GM21825 (cell line): ENCODE measurements around the gene RBCK1.
"Not testable (repeated sequence)": the region's sequence is repeated elsewhere in the genome, so short reads cannot be mapped to it uniquely, and the experiment has no call there.

Experiments used
- ATAC-seq: cut with Tn5 transposase; IDR thresholded peaks from one replicate; pipeline ENCODE4 v1.9.1; 2021; ENCODE audit warnings: mild to moderate bottlenecking, moderate library complexity; ENCODE audit not compliant: unreplicated experiment

Gene RBCK1

DNA sequence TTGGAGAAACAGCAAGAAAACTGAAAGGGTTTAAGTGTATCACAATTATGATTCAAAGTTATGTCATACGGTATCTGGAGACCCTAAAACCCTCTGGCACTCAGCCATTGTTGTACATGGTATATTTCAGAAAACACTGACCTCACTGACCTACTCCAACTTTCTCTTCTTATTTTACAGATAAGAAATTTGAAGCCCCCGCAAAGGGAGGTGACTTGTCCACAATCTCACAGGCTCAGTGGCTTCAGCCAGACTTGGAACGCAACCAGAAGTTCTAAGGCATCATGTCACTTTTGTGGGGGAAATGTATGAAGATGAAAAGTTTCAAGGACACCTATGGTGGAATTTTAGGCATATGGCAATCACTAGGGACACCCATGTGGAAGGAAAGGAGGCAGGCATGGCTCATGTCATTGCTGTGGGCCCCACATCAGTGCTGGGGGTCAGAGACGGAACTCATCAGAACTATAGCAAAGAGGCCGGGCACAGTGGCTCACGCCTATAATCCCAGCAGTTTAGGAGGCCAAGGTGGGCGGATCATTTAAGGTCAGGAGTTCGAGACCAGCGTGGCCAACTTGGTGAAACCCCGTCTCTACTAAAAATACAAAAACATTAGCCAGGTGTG is 32.7 kb upstream of the RBCK1 start:
- ATAC-seq, result no peak

DNA sequence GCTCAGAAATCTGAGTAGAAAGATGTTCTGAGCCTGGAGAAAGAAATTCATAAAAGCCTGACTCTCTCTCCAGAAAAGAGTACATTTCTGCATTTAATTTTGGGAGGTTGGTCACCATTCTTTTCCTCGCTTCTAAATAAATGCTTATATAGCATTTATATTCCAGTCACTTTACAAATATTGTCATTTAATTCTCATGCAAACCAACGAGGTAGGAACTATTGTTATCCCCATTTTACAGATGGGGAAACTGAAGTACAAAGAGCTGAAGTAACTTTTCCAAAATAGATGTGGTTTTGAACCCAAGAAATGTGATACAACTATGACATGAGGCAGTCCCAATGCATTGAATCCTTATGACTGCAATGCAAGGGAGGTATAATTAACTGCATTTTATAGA is 32.0 kb upstream of the RBCK1 start:
- ATAC-seq, result no peak

DNA sequence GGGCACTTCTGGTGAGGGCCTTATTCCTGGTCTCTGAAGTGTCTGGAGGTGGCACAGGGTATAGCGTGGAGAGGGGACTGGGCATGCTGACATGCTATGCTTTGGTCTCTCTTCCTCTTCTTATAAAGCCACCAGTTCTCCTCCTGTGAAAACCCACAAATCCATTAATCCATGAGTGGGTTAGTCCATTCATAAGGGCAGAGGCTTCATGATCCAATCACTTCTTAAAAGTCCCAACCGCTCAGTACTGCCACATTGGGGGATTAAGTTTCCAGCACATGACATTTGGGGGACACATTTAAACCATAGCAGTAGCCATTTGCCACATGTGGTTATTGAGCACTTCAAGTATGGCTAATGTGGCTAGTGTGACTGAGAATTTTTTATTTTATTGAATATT is 31.3 kb upstream of the RBCK1 start:
- no peak for ATAC-seq

DNA sequence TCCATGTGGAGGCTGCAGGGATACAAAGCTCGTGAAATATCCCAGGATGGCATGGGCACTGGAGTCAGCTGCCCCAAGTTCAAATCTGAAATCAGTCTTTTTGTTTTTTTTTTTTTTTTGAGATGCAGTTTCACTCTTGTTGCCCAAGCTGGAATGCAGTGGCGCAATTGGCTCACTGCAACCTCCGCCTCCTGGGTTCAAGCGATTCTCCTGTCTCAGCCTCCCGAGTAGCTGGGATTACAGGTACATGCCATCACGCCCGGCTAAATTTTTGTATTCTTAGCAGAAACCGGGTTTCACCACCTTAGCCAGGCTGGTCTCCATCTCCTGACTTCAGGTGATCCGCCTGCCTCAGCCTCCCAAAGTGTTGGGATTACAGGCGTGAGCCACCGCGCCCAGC is 30.5 kb upstream of the RBCK1 start:
- not testable (repeated sequence) for ATAC-seq

DNA sequence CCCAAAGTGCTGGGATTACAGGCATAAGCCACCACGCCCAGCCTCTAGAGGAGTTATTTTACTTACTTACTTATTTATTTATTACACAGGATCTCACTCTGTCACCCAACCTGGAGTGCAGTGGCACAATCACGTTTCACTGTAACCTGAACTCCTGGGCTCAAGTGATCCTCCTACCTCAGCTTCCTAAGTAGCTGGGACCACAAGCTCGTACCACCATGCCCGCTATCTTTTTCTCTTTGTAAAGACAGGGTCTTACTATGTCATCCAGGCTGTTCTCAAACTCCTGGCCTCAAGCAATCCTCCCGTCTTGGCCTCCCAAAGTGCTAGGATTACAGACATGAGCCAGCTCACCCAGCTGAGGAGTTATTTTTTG is 29.1 kb upstream of the RBCK1 start:
- no peak for ATAC-seq

DNA sequence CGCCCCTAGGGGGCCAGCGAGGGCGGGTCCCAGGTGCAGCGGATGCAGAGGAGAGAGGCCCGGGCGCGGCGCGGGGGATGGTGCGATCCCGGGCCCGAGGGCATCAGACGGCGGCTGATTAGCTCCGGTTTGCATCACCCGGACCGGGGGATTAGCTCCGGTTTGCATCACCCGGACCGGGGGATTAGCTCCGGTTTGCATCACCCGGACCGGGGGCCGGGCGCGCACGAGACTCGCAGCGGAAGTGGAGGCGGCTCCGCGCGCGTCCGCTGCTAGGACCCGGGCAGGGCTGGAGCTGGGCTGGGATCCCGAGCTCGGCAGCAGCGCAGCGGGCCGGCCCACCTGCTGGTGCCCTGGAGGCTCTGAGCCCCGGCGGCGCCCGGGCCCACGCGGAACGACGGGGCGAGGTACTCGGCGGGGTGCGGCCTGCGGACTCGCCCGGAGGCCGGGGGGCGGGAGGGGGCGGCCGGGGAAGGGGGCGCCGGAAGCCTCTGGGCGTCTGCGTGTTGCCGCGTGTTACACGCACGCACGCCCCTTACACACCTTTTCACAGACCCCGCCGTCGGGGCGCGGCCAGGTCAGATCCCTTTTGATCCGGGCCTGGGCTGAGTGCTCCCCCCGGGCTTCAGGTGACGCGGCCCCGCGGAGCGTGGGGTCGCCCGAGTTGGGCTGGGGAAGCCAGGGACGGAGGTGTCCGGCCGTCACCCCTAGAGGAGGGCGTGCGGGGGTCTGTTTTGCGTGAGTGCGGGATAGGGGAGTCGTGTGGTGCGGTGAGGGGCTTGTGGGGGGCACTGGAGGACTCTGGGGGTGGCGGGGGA is 27.1 kb upstream of the RBCK1 start:
- ATAC-seq, result peak; percentile 52

DNA sequence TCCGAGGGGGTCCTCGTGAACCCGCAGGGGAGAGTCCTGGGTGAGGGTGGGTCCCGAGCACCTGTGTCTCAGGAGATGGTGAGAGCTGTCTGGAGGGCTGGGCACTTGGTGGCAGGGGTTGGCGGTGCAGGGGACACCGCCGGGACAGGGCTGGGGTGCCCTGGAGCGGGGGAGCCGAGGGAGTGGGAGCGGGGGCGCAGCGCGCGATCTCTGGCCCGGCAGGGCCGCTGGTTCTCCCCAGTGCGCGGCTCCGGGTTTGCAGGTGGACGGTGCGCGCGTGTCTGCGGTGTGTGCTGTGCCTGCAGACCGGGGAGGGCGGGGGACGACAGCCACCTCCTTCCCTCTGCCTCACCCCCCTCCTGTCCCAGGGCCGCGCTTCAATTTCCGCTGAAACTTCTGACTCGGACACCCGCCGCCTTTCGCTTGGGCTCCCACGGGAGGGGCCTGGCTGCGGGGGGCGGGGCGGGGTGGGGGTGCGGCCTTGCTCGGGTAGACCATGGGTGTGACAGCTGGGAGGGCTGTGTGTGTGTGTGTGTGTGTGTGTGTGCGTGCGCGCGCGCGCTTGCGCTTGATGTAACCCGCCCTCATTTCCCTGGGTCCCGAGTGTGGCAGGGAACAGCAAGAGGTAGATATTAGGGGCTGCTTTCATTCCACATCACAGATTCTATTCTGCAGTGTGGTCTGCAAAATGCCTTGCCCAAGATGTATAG is 26.4 kb upstream of the RBCK1 start:
- ATAC-seq, result peak; percentile 54

DNA sequence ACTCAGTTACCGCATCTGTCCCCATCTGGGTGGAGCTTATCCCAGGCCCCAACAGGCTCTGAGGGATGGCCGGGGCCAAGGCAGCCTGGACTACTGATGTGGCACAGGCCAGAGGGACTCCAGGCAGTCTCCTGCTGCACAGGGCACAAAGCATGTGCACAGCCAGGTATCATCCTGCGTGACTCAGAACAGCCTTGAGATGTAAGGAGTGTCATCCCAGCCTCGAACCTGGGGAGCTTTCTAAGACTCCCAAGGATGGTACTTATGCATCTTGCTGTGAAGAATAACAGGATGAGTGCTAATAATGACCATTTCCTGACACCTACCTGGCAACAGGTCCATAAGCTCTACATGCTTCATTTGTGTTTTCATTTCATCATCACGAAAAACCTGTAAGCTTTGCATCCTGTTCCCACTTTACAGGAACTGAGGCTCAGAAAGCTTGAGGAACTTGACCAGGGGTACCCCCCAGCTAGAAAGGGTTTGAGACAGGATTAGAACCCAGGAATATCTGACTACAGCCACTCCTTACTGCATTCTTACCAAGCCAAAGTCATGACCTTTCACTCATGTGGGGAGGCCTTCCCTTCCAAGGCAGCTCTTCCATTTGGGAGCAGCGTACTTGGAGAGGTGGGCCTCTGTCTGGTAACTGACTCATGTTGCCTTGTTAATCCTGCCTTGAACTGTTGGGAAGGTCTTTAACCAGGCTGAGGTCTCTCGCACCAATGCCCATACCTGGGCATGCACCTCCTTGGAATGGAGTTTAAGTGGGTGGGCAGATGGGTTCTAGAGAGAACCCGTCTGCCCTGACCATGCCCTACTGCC is 25.6 kb upstream of the RBCK1 start:
- ATAC-seq, result peak; percentile 2

DNA sequence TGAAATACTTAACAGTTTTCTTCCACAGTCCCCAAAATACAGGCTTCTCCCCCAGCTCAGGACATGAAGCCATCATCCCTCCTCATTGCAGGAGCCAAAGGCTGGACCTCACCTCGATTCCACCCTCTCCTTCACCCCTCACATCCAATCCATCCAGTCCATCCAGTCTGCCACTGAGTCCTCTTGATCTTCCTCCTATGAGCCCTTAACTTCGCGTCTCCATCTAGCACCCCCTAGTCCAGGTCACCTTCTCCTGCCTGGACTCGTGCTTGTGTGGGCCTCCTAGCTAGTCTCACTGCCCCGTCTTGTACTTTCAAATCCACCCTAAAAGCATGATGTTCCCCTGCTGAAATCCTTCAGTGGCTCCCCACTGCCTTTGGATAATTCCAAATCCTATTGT is 24.2 kb upstream of the RBCK1 start:
- no peak for ATAC-seq

DNA sequence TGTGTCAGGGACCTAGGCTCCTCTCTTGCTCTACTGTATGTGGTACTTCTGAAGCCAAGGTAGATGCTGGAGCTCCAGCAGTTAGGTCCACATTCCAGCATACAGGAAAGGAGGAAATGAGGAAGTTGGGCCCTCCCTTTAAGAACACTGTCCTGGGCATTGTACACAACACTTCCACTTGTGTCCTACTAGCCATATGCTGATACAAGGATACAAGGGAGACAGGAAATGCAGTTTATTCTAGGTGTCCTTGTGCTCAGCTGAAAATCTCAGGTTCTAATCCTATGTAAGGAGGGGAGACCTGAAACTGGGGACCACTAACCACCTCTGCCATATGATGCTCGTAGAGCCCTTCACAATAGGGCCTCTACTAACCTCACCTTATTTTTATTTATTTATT is 23.4 kb upstream of the RBCK1 start:
- ATAC-seq, result no peak

DNA sequence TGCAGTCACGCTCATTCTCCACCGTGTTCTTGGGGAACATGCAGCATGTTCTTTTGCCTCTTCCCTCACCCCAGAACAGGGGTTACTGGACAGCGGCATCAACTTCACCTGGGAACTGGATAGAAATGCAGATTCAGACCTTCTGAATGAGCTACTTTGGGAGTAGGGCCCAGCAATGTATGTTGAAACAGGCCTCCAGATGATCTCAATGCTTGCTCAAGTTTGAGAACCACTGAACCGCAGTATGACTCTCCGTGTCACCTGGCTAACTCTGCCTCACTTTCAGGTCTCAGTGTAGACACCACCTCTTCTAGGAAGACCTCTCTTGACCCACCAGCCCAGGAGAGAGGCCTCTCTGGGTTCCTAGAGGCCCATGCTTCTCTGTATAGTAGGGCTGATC is 22.7 kb upstream of the RBCK1 start:
- no peak for ATAC-seq

DNA sequence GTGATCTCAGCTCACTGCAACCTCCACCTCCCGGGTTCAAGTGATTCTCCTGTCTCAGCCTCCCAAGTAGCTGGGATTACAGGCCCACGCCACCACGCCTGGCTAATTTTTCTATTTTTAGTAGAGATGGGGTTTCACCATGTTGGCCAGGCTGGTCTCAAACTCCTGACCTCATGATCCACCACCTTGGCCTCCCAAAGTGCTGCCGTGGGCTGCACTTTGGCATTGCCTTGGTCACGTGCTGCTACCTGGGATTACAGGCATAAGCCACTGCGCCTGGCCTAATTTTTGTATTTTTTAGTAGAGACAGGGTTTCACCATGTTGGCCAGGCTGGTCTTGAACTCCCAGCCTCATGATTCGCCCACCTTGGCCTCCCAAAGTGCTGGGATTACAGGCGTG is 21.5 kb upstream of the RBCK1 start:
- ATAC-seq, result not testable (repeated sequence)

DNA sequence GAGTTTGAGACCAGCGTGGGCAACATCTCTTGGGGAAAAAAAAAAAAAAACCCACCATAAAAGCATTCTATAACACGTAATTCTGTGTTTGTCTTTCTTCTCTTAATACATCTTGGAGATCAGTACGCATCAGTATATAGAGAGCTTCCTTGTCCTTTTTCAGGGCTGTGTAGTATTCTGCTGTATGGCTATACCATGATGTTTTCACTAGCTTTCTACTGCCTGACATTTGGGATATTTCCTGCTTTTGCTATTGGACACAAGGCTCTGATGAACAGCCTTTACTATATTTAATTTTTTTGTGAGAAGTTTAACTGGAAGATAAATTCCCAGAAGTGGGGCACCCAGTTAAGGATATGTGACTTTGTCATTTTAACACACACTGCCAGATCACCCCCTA is 20.6 kb upstream of the RBCK1 start:
- ATAC-seq, result no peak

DNA sequence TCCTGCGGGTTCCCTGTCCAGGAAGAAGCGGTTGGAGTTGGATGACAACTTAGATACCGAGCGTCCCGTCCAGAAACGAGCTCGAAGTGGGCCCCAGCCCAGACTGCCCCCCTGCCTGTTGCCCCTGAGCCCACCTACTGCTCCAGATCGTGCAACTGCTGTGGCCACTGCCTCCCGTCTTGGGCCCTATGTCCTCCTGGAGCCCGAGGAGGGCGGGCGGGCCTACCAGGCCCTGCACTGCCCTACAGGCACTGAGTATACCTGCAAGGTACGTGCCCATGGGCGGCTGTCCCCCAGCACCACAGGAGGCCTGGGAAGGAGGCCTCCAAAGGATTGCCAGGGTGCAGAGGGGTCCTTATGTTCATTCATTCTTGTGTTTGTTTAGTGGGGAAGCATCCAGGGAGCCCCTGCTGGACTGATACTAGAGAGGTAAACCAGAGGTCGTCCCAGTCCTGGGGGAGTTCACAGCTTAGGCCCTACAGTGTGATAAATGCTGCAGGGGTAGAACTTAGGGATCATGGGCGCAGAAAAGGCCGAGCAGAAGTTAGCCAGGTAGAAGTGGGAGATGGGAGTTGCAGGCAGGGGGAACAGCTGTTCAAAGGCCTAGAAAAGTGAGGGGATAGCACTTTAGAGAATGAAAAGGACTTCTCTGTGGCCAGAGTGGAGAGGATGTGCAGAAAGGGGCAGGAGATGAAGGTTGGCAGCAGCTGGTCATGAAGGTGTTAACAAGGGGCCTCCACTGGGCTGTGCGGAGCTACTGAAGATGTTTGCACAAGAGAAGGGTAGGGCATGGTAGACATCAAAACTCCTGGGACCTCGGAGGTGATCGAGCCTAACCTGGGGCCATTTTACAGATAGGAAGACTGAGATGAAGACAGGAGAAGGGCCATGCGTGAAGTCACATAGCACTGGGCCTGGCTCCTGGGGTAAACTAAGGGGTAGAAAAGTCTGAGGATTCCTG is 19.8 kb upstream of the RBCK1 start:
- no peak for ATAC-seq

DNA sequence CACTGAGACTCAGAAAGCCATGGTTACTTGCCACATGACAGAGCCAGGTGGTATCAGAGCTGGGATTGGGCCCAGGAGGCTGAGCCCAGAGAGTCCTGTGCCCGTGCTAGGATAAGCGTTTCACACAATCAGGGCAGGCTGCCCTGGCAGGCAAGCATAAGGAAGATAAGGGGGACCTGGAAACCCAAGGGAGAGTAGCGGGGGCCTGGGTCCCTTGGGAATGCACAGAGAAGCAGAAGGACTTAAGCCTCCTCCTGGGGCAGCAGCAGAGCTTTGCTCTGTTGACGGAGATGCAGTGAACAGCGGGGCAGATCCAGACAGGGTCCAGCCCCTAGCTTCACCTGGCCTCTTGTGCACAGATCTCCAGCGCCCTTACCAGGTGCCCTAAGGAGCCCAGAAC is 18.9 kb upstream of the RBCK1 start:
- ATAC-seq, result no peak

DNA sequence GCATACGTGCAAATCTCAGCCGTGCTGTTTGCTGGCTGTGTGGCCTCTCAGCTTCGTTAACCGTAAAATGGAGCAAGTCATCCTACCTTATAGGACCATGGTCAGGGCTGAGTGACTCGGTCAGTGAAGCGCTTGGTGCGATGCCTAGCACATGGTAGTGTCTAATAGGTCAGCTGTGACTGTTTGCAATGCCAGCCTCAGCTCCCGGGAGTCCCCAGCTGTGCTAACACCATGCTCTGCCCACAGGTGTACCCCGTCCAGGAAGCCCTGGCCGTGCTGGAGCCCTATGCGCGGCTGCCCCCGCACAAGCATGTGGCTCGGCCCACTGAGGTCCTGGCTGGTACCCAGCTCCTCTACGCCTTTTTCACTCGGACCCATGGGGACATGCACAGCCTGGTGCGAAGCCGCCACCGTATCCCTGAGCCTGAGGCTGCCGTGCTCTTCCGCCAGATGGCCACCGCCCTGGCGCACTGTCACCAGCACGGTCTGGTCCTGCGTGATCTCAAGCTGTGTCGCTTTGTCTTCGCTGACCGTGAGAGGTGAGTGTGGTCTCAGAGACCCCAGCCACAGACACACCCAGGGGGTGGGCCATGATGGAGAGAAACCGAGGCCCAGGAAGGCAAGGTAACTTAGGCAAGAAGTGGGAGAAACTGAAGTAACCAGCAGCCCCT is 16.9 kb upstream of the RBCK1 start:
- no peak for ATAC-seq

DNA sequence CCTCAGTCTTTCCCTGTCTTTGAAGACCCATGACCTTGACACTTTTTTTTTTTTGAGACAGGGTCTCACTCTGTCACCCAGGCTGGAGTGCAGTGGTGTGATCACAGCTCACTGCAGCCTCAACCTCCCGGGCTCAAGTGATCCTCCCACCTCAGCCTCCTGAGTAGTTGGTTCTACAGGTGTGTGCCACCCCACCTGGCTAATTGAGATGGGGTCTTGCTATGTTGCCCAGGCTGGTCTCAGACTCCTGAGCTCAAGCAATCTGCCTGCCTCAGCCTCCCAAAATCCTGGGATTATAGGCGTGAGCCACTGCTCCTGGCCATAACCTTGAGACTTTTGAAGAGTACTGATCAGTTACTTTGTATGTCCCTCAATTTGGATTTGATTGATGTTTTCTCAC is 14.8 kb upstream of the RBCK1 start:
- not testable (repeated sequence) for ATAC-seq

DNA sequence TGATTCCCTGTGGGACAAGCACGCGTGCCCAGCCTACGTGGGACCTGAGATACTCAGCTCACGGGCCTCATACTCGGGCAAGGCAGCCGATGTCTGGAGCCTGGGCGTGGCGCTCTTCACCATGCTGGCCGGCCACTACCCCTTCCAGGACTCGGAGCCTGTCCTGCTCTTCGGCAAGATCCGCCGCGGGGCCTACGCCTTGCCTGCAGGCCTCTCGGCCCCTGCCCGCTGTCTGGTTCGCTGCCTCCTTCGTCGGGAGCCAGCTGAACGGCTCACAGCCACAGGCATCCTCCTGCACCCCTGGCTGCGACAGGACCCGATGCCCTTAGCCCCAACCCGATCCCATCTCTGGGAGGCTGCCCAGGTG is 11.9 kb upstream of the RBCK1 start:
- ATAC-seq, result no peak

DNA sequence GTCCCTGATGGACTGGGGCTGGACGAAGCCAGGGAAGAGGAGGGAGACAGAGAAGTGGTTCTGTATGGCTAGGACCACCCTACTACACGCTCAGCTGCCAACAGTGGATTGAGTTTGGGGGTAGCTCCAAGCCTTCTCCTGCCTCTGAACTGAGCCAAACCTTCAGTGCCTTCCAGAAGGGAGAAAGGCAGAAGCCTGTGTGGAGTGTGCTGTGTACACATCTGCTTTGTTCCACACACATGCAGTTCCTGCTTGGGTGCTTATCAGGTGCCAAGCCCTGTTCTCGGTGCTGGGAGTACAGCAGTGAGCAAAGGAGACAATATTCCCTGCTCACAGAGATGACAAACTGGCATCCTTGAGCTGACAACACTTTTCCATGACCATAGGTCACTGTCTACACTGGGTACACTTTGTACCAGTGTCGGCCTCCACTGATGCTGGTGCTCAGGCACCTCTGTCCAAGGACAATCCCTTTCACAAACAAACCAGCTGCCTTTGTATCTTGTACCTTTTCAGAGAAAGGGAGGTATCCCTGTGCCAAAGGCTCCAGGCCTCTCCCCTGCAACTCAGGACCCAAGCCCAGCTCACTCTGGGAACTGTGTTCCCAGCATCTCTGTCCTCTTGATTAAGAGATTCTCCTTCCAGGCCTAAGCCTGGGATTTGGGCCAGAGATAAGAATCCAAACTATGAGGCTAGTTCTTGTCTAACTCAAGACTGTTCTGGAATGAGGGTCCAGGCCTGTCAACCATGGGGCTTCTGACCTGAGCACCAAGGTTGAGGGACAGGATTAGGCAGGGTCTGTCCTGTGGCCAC is 11.3 kb upstream of the RBCK1 start:
- ATAC-seq, result no peak
